HepG2 (cell line): Measurements from ENCODE around the gene ARHGAP45. TPM values are rescaled to one million over a fixed set of nuclear protein-coding genes. Genes with fewer than 3 reads are reported as not detected.
A peak's percentile ranks its signal among the peaks of the same experiment; 100 is the strongest.

Source experiments
- ETV5 ChIP-seq: IDR thresholded peaks from 2 replicates; pipeline ENCODE4 v1.6.1; 2018; ENCODE audit warnings: missing biosample characterization, missing genetic modification reagents, inconsistent platforms, borderline replicate concordance
- FLYWCH1 ChIP-seq: sonication (generic); formaldehyde crosslinking; IDR thresholded peaks from 2 replicates; pipeline ENCODE4 v1.8.1; 2023; ENCODE audit warnings: mild to moderate bottlenecking, missing genetic modification reagents
- HES4 ChIP-seq: sonication (generic); formaldehyde crosslinking; IDR thresholded peaks from 2 replicates; pipeline ENCODE4 v1.9.0; 2021; ENCODE audit warnings: mild to moderate bottlenecking, missing genetic modification reagents, borderline replicate concordance
- IKZF1 ChIP-seq: fragments of 450-650 bp; IDR thresholded peaks from 2 replicates; pipeline ENCODE4 v1.7.1; 2016
- MYC ChIP-seq: sonication (generic); formaldehyde crosslinking; IDR thresholded peaks from 2 replicates; pipeline ENCODE4 v1.9.0; 2021; ENCODE audit warnings: missing genetic modification reagents, borderline replicate concordance
- NFRKB ChIP-seq: fragments of 450-650 bp; IDR thresholded peaks from 2 replicates; pipeline ENCODE4 v1.6.1; 2017
- SP4 ChIP-seq: sonication (generic); formaldehyde crosslinking; IDR thresholded peaks from 2 replicates; pipeline ENCODE4 v1.8.1; 2023; ENCODE audit warnings: mild to moderate bottlenecking, missing genetic modification reagents
- SPEN ChIP-seq: sonication (generic); formaldehyde crosslinking; IDR thresholded peaks from 2 replicates; pipeline ENCODE4 v1.5.1; 2020; ENCODE audit warnings: low read depth, mild to moderate bottlenecking, missing genetic modification reagents
- SRY ChIP-seq: sonication (generic); formaldehyde crosslinking; IDR thresholded peaks from 2 replicates; pipeline ENCODE4 v1.8.0; 2022; ENCODE audit warnings: mild to moderate bottlenecking, missing genetic modification reagents
- THAP11 ChIP-seq: IDR thresholded peaks from 2 replicates; pipeline ENCODE4 v1.6.1; 2016; ENCODE audit warnings: missing biosample characterization, missing genetic modification reagents
- ZNF768 ChIP-seq: sonication (generic); formaldehyde crosslinking; IDR thresholded peaks from 2 replicates; pipeline ENCODE4 v1.4.0; 2020; ENCODE audit warnings: missing genetic modification reagents
- ZNF883 ChIP-seq: sonication (generic); formaldehyde crosslinking; IDR thresholded peaks from 2 replicates; pipeline ENCODE4 v1.5.1; 2020; ENCODE audit warnings: mild to moderate bottlenecking, missing genetic modification reagents; ENCODE audit errors: not compliant biosample characterization
- ZSCAN21 ChIP-seq: sonication (generic); formaldehyde crosslinking; IDR thresholded peaks from 2 replicates; pipeline ENCODE4 v1.8.0; 2022; ENCODE audit warnings: mild to moderate bottlenecking, missing genetic modification reagents, moderate library complexity, borderline replicate concordance
- polyA plus RNA-seq, 8 experiments: library from polyadenylated mRNA; depleted of rRNA in 3 of 8; stranded (reverse) in 7 of 8; unstranded in 1 of 8; fragments of >200 nt; fragmentation: Illumina TruSeq in 4 of 8; extraction: Trizol in 4 of 8; gene quantifications; 2 replicates each; pipeline versions ENCODE4 v1.2.1 to v1.2.3, GENCODE V29; 2011 to 2016; ENCODE audit warnings: low read depth in 4 of 8, missing spikeins in 1 of 8, mixed read lengths in 1 of 8; ENCODE audit not compliant: insufficient read depth in 1 of 8
- total RNA-seq, 5 experiments: library from RNA; depleted of rRNA; stranded (reverse); fragments of >200 nt; fragmentation: Illumina TruSeq; extraction: Trizol; gene quantifications; 2 replicates each; pipeline ENCODE4 v1.2.3, GENCODE V29; 2016; ENCODE audit warnings: low read depth in 1 of 5
- TF ChIP-seq, protein P1 (sequence below): sonication (generic); formaldehyde crosslinking; IDR thresholded peaks from 2 replicates; pipeline ENCODE4 v1.4.0; 2020; ENCODE audit warnings: missing genetic modification reagents
- TF ChIP-seq, protein P2 (sequence below): IDR thresholded peaks from 2 replicates; pipeline ENCODE4 v1.6.1; 2016; ENCODE audit warnings: low read depth, missing genetic modification reagents, missing compliant biosample characterization

ARHGAP45 gene
- total and polyA plus RNA-seq, 2 of the 13 experiments (the other 11 are each of a cell fraction or from before 2014, with no cell fraction given), result 0.84 to 32.0 TPM

DNA sequence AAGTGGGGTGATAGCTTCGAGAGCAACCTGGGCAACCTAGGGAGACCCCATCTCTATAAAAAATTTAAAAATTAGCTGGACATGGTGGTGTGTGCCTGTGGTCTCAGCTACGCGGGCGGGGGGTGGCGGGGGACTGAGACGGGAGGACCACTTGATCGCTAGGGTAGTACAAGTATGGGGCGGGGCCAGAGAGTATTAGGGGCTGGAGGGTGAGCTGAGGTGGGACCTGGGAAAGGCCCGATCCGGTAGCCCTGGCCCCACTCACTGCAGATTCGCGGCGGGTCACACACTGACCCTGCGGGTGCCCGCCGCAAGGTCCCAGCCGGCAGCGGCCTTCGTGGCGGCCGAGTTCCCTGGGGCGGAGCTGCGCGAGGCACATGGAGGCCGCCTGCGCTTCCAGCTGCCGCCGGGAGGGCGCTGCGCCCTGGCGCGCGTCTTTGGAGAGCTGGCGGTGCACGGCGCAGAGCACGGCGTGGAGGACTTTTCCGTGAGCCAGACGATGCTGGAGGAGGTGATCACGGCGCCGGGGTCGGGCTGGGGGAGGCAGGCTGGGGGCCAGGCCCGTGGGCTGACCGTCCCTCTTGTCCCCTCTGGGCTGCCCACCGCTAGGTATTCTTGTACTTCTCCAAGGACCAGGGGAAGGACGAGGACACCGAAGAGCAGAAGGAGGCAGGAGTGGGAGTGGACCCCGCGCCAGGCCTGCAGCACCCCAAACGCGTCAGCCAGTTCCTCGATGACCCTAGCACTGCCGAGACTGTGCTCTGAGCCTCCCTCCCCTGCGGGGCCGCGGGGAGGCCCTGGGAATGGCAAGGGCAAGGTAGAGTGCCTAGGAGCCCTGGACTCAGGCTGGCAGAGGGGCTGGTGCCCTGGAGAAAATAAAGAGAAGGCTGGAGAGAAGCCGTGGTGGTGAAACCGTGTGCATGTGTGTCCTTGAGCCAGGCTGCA, 2.0 kb upstream of the ARHGAP45 start (continued):
- TF ChIP-seq, protein P1, sequence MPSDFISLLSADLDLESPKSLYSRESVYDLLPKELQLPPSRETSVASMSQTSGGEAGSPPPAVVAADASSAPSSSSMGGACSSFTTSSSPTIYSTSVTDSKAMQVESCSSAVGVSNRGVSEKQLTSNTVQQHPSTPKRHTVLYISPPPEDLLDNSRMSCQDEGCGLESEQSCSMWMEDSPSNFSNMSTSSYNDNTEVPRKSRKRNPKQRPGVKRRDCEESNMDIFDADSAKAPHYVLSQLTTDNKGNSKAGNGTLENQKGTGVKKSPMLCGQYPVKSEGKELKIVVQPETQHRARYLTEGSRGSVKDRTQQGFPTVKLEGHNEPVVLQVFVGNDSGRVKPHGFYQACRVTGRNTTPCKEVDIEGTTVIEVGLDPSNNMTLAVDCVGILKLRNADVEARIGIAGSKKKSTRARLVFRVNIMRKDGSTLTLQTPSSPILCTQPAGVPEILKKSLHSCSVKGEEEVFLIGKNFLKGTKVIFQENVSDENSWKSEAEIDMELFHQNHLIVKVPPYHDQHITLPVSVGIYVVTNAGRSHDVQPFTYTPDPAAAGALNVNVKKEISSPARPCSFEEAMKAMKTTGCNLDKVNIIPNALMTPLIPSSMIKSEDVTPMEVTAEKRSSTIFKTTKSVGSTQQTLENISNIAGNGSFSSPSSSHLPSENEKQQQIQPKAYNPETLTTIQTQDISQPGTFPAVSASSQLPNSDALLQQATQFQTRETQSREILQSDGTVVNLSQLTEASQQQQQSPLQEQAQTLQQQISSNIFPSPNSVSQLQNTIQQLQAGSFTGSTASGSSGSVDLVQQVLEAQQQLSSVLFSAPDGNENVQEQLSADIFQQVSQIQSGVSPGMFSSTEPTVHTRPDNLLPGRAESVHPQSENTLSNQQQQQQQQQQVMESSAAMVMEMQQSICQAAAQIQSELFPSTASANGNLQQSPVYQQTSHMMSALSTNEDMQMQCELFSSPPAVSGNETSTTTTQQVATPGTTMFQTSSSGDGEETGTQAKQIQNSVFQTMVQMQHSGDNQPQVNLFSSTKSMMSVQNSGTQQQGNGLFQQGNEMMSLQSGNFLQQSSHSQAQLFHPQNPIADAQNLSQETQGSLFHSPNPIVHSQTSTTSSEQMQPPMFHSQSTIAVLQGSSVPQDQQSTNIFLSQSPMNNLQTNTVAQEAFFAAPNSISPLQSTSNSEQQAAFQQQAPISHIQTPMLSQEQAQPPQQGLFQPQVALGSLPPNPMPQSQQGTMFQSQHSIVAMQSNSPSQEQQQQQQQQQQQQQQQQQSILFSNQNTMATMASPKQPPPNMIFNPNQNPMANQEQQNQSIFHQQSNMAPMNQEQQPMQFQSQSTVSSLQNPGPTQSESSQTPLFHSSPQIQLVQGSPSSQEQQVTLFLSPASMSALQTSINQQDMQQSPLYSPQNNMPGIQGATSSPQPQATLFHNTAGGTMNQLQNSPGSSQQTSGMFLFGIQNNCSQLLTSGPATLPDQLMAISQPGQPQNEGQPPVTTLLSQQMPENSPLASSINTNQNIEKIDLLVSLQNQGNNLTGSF, result no peak
- TF ChIP-seq MYC (CRISPR knock-in tag), result peak; percentile 87
- TF ChIP-seq ZNF883 (CRISPR knock-in tag), result peak; percentile 63
- TF ChIP-seq, protein P2, sequence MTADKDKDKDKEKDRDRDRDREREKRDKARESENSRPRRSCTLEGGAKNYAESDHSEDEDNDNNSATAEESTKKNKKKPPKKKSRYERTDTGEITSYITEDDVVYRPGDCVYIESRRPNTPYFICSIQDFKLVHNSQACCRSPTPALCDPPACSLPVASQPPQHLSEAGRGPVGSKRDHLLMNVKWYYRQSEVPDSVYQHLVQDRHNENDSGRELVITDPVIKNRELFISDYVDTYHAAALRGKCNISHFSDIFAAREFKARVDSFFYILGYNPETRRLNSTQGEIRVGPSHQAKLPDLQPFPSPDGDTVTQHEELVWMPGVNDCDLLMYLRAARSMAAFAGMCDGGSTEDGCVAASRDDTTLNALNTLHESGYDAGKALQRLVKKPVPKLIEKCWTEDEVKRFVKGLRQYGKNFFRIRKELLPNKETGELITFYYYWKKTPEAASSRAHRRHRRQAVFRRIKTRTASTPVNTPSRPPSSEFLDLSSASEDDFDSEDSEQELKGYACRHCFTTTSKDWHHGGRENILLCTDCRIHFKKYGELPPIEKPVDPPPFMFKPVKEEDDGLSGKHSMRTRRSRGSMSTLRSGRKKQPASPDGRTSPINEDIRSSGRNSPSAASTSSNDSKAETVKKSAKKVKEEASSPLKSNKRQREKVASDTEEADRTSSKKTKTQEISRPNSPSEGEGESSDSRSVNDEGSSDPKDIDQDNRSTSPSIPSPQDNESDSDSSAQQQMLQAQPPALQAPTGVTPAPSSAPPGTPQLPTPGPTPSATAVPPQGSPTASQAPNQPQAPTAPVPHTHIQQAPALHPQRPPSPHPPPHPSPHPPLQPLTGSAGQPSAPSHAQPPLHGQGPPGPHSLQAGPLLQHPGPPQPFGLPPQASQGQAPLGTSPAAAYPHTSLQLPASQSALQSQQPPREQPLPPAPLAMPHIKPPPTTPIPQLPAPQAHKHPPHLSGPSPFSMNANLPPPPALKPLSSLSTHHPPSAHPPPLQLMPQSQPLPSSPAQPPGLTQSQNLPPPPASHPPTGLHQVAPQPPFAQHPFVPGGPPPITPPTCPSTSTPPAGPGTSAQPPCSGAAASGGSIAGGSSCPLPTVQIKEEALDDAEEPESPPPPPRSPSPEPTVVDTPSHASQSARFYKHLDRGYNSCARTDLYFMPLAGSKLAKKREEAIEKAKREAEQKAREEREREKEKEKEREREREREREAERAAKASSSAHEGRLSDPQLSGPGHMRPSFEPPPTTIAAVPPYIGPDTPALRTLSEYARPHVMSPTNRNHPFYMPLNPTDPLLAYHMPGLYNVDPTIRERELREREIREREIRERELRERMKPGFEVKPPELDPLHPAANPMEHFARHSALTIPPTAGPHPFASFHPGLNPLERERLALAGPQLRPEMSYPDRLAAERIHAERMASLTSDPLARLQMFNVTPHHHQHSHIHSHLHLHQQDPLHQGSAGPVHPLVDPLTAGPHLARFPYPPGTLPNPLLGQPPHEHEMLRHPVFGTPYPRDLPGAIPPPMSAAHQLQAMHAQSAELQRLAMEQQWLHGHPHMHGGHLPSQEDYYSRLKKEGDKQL (CRISPR knock-in tag), result no peak
- peak; percentile 25; the same call in 1 of the 2 replicates for TF ChIP-seq ETV5 (CRISPR knock-in tag)
- no peak for TF ChIP-seq NFRKB
- TF ChIP-seq FLYWCH1 (CRISPR knock-in tag), result peak; percentile 73; the same call in 1 of the 2 replicates
- TF ChIP-seq HES4 (CRISPR knock-in tag), result peak; percentile 51; the same call in 1 of the 2 replicates
- TF ChIP-seq SPEN (CRISPR knock-in tag), result peak; percentile 54
- TF ChIP-seq ZSCAN21 (CRISPR knock-in tag), result 0 out of 2 replicates have a peak, but pooled peaks have one; percentile 20
- no peak for TF ChIP-seq IKZF1
- peak; percentile 28; the same call in 1 of the 2 replicates for TF ChIP-seq THAP11
- TF ChIP-seq SRY, result 0 out of 2 replicates have a peak, but pooled peaks have one; percentile 46
- peak; percentile 37; the same call in 1 of the 2 replicates for TF ChIP-seq SP4 (CRISPR knock-in tag)
- 0 out of 2 replicates have a peak, but pooled peaks have one; percentile 56 for TF ChIP-seq ZNF768 (CRISPR knock-in tag)
